DMS153 (cell line): Measurements from ENCODE around the gene RPL3.
"Not testable (repeated sequence)": the region's sequence is repeated elsewhere in the genome, so short reads cannot be mapped to it uniquely, and the experiment has no call there.

Experiments
- DNase-seq: peaks from one replicate; lab custom pipeline; 2025; lab: John Stamatoyannopoulos, UW

The RPL3 gene

DNA sequence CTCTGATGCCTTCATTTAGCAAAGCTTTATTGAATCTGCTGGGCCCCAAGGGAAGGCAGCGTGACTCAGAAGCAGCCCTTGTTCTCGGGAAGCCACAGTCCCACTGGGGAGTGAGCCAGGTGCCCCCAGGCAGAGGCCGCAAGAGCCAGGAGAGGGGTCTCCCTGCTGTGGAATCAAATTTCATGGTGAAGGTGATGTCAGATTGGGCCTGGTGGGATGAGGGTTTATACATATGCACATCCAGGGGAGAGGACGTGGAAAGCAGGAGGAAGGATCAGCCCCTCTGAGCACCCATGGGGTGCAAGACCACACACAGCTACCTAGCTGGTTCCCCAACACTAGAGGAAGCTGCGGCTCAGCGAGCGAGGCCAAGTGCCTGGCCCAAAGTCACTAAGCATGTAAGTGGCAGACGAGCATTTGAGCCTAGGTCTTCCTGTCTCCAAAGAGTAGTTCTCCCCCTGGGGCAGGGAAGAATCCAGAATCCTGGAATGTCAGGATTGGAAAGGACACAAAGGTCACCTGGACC is 32.3 kb upstream of the RPL3 start:
- DNase-seq = no peak

DNA sequence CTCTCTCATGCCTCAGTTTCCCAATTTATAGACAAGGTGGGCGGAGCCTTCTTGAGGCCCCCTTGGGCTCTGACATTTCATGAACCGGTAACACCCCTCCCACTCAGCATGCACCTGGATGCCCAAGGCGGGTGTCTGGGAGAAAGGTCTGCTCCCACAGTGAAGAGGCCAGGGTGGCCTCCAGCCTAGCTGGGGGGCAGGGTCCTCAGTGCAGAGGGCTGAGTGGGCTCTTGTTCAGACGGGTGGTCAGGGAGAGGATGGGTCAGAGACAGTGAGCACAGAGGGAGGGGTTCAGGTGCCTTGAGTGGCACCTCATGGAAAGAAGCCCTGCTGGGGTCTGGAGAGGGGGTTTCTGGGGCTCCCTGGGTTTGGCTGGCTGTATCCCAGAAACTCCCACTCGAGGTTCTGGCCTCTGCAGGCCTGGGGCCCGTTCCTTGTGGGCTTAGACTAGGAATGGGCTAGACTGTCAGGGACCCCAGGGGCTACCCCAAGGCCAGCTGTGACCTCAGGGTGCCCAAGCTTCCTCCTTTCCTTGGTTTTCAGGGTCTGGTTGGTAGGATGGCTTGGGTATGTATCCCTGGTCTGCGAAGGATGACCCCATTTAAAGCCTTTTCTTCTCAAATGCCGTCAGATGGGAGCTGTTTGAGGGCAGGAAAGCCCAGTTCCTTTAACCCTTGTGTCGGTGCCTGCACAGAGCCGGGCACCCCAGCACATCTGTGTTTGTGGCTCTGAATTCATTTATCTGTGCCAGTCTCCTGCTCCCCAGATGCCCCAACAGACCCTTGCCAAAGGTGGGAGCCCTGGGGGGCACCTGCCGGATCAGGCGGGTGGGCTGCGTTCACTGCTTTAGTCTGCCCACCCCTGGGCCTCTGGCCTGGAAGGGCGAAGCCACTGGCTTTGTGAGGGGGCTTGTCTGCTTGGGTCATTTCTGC is 31.6 kb upstream of the RPL3 start:
- DNase-seq = no peak

DNA sequence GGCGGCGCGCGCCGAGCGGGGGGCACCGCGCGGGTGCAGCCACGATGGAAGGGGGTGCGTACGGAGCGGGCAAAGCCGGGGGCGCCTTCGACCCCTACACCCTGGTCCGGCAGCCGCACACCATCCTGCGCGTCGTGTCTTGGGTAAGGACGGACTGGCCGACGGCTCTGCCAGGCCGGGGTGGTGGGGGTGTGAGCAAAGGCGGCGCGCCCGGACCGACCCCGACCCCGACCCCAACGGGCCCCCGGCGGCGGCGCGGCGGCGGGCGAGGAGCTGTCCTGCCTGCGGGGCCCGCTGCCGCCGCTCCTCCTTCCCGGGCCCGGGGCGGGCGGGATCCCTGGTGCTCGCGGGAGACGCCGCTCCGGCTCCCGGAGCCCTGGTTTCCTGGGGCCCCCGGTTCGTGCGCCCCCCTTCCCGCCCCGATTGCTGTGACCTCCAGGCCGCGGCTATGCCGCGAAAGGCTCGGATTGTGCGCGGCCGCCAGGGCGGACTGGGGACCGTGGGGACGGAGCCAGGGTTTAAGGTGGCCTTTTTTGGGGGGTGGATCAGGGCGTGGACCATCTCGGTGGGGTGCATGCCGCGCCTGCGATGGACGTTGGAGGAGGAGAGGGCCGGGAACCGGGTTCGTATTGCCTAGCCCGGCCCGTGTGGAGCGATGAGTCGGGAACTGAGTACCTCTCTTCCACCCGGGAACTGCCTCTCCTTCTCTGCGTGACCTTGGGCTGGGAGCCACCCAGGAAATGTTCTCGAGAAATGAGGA is 30.7 kb upstream of the RPL3 start, which contains the start of gene SYNGR1:
TSS of gene SYNGR1 (plus strand) at position 25 of the 760 bp plus-strand sequence. CDS start at position 45, 20 bp downstream.
- no peak for DNase-seq

- no peak for DNase-seq
Measured at GRCh38 chr22:39349506-39349966, 30.1 kb upstream of the RPL3 start.

DNA sequence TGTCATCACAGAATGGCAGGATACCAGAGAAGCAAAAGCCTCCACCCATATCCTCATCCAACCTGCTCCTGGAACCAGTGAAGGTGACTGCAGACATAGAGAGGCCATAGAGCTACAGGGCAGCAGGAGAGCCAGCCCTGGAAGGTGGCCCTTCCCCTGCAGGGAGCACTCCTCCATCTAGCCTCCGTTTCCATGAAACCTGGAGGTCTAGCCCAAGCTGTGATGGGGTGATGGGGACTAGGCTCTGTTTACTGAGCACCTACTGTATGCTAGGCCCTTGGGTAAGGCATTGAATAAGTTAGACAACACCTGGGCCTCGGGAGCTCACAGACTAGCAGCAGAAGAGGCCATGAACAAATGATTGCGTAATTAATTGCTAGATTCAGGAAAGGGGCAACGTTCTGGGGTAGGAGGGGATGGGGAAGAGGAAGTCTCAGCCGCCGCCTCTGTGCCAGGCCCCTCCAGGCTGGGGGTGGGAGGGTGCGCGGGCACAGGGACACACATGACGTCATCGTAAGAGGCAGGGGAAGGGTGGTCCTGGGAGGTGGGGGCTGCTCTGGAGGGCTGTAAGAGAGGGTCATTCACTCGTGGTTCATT is 29.6 kb upstream of the RPL3 start:
- no peak for DNase-seq

DNA sequence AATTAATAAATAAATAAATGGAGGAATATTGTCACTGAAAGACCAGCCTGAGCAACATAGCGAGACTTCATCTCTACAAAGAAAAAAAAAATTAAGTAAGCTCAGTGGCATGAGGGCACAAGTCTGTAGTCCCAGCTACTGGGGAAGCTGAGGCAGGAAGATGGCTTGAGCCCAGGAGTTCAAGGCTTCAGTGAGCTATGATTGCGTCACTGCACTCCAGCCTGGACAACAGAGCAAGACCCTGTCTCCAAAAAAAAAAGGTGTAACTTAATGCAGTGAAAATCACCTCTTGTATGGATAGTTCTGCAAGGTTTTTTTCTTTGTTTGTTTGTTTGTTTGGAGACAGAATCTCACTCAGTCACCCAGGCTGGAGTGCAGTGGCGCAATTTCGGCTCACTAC is 25.8 kb upstream of the RPL3 start:
- DNase-seq = no peak

- DNase-seq = no peak
Measured at GRCh38 chr22:39344046-39344390, 24.6 kb upstream of the RPL3 start.

- DNase-seq = peak; percentile 21
Measured at GRCh38 chr22:39343259-39344045, 24.0 kb upstream of the RPL3 start.

DNA sequence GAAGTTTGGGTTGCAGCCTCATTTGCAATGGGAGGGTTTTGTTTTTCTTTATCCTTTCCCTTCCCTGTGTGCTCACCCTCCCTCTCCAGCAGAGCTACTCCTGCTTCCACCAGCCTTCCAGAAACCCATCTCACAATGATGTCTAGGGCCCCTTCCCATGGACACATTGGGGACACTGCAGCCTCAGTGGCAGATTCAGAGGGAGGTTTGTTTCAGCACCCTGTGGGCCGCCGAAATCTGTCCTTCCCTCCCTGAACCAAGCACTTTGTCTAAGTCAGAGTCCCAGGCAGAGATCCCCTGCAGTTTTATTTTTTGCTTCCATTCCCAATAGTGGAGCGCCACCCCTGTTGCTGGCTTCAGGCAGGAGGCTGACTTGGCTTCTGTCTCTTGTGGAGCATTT is 21.8 kb upstream of the RPL3 start:
- DNase-seq = no peak

- DNase-seq = not testable (repeated sequence)
Measured at GRCh38 chr22:39339775-39340174, 20.4 kb upstream of the RPL3 start.

GRCh38 chr22:39336411-39336810 is 17.0 kb upstream of the RPL3 start:
- no peak for DNase-seq

GRCh38 chr22:39332441-39333064 is 13.1 kb upstream of the RPL3 start:
- DNase-seq = no peak

DNA sequence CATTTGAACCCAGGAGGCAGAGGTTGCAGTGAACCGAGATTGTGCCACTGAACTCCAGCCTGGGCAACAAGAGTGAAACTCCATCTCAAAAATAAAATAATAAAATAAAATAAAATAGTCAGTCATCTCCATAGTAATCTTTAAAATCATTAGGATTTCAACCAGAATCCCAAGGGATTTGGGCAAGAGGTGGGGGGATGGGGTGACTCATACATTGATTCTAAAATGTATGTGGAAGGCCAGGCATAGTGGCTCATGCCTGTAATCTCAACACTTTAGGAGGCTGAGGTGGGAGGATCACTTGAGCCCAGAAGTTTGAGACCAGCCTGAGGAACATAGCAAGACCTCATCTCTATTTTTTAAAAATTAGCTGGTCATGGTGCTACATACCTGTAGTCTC is 11.1 kb upstream of the RPL3 start:
- not testable (repeated sequence) for DNase-seq

GRCh38 chr22:39327995-39328754 is 8.8 kb upstream of the RPL3 start:
- DNase-seq = no peak

- DNase-seq = no peak
Measured at GRCh38 chr22:39325392-39325932, 6.0 kb upstream of the RPL3 start.

GRCh38 chr22:39320616-39321029 is 1.2 kb upstream of the RPL3 start:
- not testable (repeated sequence) for DNase-seq

DNA sequence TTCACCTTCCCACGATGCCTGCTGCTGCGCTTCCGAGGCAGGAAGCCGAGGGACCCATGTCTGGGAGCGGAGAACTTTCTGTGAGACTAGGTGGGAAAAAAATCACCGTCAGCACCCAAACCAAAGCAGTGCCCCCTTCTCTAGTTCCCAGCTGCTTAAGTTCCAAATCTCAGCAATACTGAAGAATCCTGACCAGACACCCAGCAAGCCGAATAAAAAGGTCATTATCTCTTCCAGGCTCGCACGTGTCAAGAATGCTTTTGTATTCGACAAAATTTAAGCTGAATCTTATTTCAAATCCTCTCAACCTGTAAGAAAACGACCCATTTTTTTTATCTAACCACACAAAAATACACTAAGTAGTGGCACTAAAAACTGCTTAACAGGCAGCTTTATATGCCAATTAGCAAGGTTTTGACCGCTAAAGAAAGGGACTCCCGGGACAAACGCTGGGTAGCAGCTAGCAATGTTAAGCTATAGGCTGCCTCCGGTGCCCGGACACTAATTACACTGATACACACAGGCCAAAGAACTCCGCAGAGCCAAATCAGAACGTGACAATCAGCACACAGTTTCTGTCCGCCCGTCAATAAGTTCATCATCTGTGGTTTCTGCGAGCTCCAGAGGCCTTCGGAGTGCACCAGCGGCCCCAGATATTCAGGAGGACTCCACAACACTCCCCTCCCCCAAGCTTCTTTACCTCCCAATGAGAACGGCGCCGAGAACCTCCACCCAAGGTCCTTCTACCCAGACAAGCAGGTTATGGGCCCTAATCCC is 728 bp downstream of the RPL3 start:
- no peak for DNase-seq

DNA sequence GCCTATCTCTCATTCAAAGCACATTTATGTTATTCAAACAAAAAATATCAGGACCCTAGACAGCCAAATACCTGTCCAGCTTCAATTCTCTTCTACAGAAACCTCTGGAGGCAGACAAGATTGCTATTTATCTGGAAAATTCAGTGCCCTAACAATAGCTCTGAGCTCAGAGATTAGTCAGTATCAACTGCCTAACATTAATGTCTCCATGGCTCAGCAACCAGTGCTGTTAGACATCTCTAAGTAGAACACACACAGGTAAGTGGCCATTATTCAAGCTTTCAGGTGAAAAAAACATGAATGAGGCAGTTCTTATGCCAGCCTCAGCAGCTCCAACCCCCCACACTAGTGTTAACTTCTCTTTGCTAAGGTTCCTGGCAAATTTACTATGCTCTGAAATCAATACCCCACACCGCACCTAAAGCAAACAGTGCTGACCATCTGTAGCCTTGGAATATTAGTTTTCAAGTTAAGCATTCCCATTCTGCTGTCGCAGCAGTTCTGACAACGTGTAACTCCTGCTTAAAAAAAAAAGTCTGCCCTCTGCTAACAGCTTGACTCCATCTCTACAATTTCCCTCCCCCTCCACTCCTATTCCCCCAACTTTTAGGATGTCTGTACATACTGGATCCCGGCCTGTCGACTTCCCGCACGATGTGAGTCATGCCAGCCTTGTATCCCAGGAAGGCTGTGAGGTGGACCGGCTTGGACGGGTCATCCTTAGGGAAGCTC is 1.5 kb downstream of the RPL3 start:
- DNase-seq = no peak
